DOHH2 (cell line): Measurements from ENCODE around the gene FBXO36.

Source experiments
- H3F3A ChIP-seq: fragments of 200-600 bp; sonication (generic), shearing (Covaris generic); 2 replicates; pipeline ENCODE4 v1.6.0; 2016; ENCODE audit warnings: antibody characterized with exemption, mild to moderate bottlenecking; ENCODE audit not compliant: control insufficient read depth, insufficient read depth
- H3K27ac ChIP-seq: fragments of 200-600 bp; sonication (generic); 2 replicates; pipeline ENCODE4 v1.5.1; 2014; ENCODE audit warnings: low read depth, mild to moderate bottlenecking, low read length, moderate library complexity
- H3K27me3 ChIP-seq: fragments of 200-600 bp; sonication (generic); 2 replicates; pipeline ENCODE4 v1.6.1; 2014; ENCODE audit warnings: mild to moderate bottlenecking, low read length, mixed read lengths; ENCODE audit not compliant: control insufficient read depth
- H3K36me3 ChIP-seq: fragments of 200-600 bp; sonication (generic); 2 replicates; pipeline ENCODE4 v1.6.1; 2014; ENCODE audit warnings: mild to moderate bottlenecking, low read length, moderate library complexity, mixed read lengths; ENCODE audit not compliant: control insufficient read depth
- H3K4me1 ChIP-seq: fragments of 200-600 bp; sonication (generic); 2 replicates; pipeline ENCODE4 v1.6.1; 2014; ENCODE audit warnings: mild to moderate bottlenecking, low read length, mixed read lengths; ENCODE audit not compliant: control insufficient read depth
- H3K4me2 ChIP-seq: fragments of 200-600 bp; sonication (generic); 2 replicates; pipeline ENCODE4 v1.6.0; 2014; ENCODE audit warnings: mild to moderate bottlenecking, low read length, moderate library complexity
- H3K4me3 ChIP-seq: fragments of 200-600 bp; sonication (generic); 2 replicates; pipeline ENCODE4 v1.5.1; 2014; ENCODE audit warnings: mild to moderate bottlenecking, low read length, mixed read lengths
- H3K79me2 ChIP-seq: fragments of 200-600 bp; sonication (generic); 2 replicates; pipeline ENCODE4 v1.6.1; 2014; ENCODE audit warnings: mild to moderate bottlenecking, low read length, mixed read lengths; ENCODE audit not compliant: control insufficient read depth
- H3K9me2 ChIP-seq: fragments of 200-600 bp; sonication (generic); replicated peaks from 2 replicates; pipeline ENCODE4 v1.6.1; 2014; ENCODE audit warnings: mild to moderate bottlenecking, low read length, mixed read lengths; ENCODE audit not compliant: control insufficient read depth
- H3K9me3 ChIP-seq: fragments of 200-600 bp; sonication (generic); 2 replicates; pipeline ENCODE4 v1.6.1; 2014; ENCODE audit warnings: antibody characterized with exemption, low read length, mixed read lengths; ENCODE audit not compliant: control insufficient read depth, insufficient read depth
- H4K20me1 ChIP-seq: fragments of 200-600 bp; sonication (generic); 2 replicates; pipeline ENCODE4 v1.6.0; 2014; ENCODE audit warnings: low read depth, mild to moderate bottlenecking, antibody characterized with exemption, low read length, moderate library complexity; ENCODE audit not compliant: control insufficient read depth, insufficient read depth
- EZH2phosphoT487 ChIP-seq: fragments of 200-600 bp; sonication (generic); IDR thresholded peaks from 2 replicates; pipeline ENCODE4 v1.6.1; 2017; ENCODE audit warnings: borderline replicate concordance, mild to moderate bottlenecking, antibody characterized with exemption, low read length, moderate library complexity, mixed read lengths
- TF ChIP-seq, protein P1 (sequence below): fragments of 200-600 bp; sonication (generic); IDR thresholded peaks from one replicate; pipeline ENCODE4 v1.5.1; 2014; ENCODE audit warnings: antibody characterized with exemption, mild to moderate bottlenecking, low read depth, low read length; ENCODE audit not compliant: poor library complexity, severe bottlenecking

FBXO36 gene

DNA sequence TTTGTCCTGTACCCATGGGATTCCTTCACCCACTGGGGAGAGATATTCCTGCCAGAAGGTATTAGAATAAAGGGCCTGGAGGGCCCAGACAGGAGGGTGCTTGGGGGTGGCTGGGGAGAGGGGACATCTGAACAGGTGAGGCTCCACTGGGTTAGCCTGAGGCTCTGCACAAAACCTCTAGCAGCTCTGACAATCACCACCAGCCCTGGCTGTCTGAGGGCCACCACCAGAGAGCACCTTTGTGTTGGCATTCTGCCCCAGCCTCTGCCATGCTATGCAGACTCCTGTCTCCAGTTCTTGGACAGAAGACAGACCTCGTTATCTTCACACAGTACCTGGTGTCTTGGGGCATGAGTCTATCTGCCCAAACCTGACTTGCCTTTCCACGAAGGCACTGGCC lies 121.2 kb downstream of the FBXO36 start:
- Histone ChIP-seq H3F3A (no peaks in the 10 kb centered on the region), H3K36me3 (no peaks in the 10 kb centered on the region), H3K4me2 (no peak overlapping the region), H3K27ac (no peak overlapping the region), H3K27me3 (no peaks in the 10 kb centered on the region), H3K9me2 (no peaks in the 10 kb centered on the region), H4K20me1 (no peaks in the 10 kb centered on the region), H3K9me3 (no peaks in the 10 kb centered on the region), H3K79me2 (no peaks in the 10 kb centered on the region), H3K4me3 (no peak overlapping the region), H3K4me1 (no peaks in the 10 kb centered on the region)
- TF ChIP-seq EZH2phosphoT487, result no peak
- TF ChIP-seq, protein P1, sequence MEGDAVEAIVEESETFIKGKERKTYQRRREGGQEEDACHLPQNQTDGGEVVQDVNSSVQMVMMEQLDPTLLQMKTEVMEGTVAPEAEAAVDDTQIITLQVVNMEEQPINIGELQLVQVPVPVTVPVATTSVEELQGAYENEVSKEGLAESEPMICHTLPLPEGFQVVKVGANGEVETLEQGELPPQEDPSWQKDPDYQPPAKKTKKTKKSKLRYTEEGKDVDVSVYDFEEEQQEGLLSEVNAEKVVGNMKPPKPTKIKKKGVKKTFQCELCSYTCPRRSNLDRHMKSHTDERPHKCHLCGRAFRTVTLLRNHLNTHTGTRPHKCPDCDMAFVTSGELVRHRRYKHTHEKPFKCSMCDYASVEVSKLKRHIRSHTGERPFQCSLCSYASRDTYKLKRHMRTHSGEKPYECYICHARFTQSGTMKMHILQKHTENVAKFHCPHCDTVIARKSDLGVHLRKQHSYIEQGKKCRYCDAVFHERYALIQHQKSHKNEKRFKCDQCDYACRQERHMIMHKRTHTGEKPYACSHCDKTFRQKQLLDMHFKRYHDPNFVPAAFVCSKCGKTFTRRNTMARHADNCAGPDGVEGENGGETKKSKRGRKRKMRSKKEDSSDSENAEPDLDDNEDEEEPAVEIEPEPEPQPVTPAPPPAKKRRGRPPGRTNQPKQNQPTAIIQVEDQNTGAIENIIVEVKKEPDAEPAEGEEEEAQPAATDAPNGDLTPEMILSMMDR, result no peak

DNA sequence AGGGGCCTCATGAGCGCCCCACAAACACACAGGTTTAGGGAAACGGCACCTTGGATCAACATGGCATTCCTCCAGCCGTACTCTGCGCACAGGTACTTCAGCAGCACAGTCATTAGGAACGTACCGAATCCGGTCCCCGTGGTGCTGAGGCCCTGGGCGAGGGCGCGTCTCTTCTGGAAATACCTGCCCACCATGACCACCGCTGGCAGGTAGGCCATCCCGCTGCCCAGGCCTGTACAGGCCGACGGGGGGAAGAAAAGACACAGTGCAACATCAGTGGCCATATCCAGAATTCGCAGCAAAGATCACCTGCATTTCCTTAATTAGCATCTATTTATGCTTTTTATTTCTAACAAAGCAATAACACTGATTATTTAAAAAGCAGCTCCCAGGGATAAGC lies 124.2 kb downstream of the FBXO36 start:
- Histone ChIP-seq H3K79me2 (no peaks in the 10 kb centered on the region), H3K36me3 (no peaks in the 10 kb centered on the region), H3K27ac (no peak overlapping the region), H3K4me3 (no peak overlapping the region), H3K4me2 (no peak overlapping the region), H3K9me3 (no peaks in the 10 kb centered on the region), H4K20me1 (no peaks in the 10 kb centered on the region), H3K9me2 (no peaks in the 10 kb centered on the region), H3K27me3 (no peaks in the 10 kb centered on the region), H3K4me1 (no peaks in the 10 kb centered on the region), H3F3A (no peaks in the 10 kb centered on the region)
- TF ChIP-seq EZH2phosphoT487, result no peak
- TF ChIP-seq, protein P1, result no peak

DNA sequence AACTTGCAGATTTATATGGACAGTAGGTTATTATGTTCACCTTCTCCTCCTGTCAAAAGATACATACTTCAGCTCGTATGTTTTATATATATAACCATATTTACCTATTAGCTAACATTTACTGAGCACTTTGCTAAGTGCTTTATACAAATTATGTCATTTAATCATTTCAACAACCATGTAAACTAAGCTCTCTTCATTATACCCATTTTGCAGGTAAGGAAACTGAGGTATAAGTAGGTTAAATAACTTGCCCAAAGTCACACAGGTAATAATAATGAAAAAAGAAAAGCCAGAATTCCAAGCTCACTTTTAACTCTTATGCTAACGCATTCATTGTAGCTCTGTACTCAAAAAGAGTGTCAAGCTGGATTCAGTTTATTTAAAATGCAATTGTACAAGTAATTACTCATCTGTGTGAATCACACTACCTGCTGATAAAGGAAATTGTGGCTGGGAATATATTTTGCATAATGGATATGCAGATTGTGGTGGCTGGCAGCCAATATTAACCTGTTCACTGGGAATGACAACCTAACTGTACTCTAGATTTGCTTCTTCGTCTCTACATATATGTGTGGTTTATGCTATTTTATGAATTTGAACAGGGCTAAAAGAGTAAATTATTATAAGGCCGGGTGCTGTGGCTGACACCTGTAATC lies 125.8 kb downstream of the FBXO36 start:
- H3K79me2 ChIP-seq, result no peaks in the 10 kb centered on the region
- H3K36me3 ChIP-seq, result no peaks in the 10 kb centered on the region
- H3F3A ChIP-seq, result no peaks in the 10 kb centered on the region
- H3K9me3 ChIP-seq, result no peaks in the 10 kb centered on the region
- no peak overlapping the region for H3K4me2 ChIP-seq
- H4K20me1 ChIP-seq, result no peaks in the 10 kb centered on the region
- H3K4me1 ChIP-seq, result no peaks in the 10 kb centered on the region
- no peaks in the 10 kb centered on the region for H3K9me2 ChIP-seq
- H3K27me3 ChIP-seq, result no peaks in the 10 kb centered on the region
- TF ChIP-seq, protein P1, result no peak
- TF ChIP-seq EZH2phosphoT487, result no peak
- H3K27ac ChIP-seq, result no peak overlapping the region
- H3K4me3 ChIP-seq, result no peak overlapping the region
